Ishikawa (cell line): ENCODE data around the gene CLDN7.
A peak's percentile ranks its signal among the peaks of the same experiment; 100 is the strongest.

Experiments used
- CEBPB ChIP-seq: IDR thresholded peaks from 2 replicates; pipeline ENCODE4 v1.6.1; 2012
- CREB1 ChIP-seq: IDR thresholded peaks from 2 replicates; pipeline ENCODE4 v1.6.1; 2012; ENCODE audit warnings: low read depth
- EGR1 ChIP-seq: IDR thresholded peaks from 2 replicates; pipeline ENCODE4 v1.6.1; 2012
- EP300 ChIP-seq: IDR thresholded peaks from 2 replicates; pipeline ENCODE4 v1.6.1; 2012; ENCODE audit warnings: borderline replicate concordance
- FOXM1 ChIP-seq: IDR thresholded peaks from 2 replicates; pipeline ENCODE4 v1.6.1; 2012; ENCODE audit warnings: low read depth, borderline replicate concordance
- NFIC ChIP-seq: IDR thresholded peaks from 2 replicates; pipeline ENCODE4 v1.6.1; 2012
- RAD21 ChIP-seq: IDR thresholded peaks from 2 replicates; pipeline ENCODE4 v1.6.1; 2012; ENCODE audit warnings: low read depth
- TAF1 ChIP-seq: IDR thresholded peaks from 2 replicates; pipeline ENCODE4 v1.6.1; 2012; ENCODE audit warnings: low read depth, mild to moderate bottlenecking
- TCF12 ChIP-seq: IDR thresholded peaks from 2 replicates; pipeline ENCODE4 v1.6.1; 2012; ENCODE audit warnings: low read depth
- TEAD4 ChIP-seq: IDR thresholded peaks from 2 replicates; pipeline ENCODE4 v1.6.1; 2012
- YY1 ChIP-seq: IDR thresholded peaks from 2 replicates; pipeline ENCODE4 v1.6.1; 2012; ENCODE audit warnings: low read depth
- ZBTB7A ChIP-seq: IDR thresholded peaks from 2 replicates; pipeline ENCODE4 v1.6.1; 2012; ENCODE audit warnings: low read depth
- TF ChIP-seq, protein P1 (sequence below): IDR thresholded peaks from 2 replicates; pipeline ENCODE4 v1.6.1; 2012; ENCODE audit warnings: low read depth, mild to moderate bottlenecking
- TF ChIP-seq, protein P2 (sequence below): IDR thresholded peaks from 2 replicates; pipeline ENCODE4 v1.6.1; 2012
- TF ChIP-seq, protein P3 (sequence below): IDR thresholded peaks from 2 replicates; pipeline ENCODE4 v1.6.1; 2012

The CLDN7 gene

DNA sequence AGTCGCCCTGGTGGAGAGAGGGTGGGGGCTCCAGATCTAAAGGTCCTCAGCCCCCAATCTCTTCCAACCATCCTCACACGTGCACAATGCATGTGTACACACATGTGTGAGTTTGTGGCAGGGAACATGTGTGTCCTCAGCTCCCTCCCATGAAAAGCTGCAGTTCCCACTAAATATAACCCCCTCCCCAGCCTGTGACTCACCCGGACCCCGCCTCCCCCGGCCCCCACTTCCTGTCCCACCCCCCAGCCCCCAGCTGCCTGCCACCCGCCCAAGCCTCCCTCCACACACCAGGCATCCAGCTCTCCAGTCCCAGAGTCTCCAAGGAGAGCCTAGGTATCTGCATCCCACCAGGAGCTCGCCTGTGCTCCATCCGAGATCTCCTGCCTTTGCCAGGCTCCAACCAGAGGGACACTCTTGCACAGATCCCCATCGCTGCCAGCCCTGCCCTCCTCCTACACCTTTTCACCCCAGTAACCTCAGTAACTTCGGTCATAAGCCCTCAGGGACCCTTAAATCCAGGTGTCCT, 46.6 kb downstream of the CLDN7 start:
- TF ChIP-seq NFIC (no peak), EGR1 (no peak), RAD21 (no peak), CREB1 (no peak), ZBTB7A (no peak), EP300 (no peak), TEAD4 (no peak), CEBPB (no peak), FOXM1 (no peak), TCF12 (no peak), TAF1 (no peak), YY1 (no peak)
- TF ChIP-seq, protein P1, sequence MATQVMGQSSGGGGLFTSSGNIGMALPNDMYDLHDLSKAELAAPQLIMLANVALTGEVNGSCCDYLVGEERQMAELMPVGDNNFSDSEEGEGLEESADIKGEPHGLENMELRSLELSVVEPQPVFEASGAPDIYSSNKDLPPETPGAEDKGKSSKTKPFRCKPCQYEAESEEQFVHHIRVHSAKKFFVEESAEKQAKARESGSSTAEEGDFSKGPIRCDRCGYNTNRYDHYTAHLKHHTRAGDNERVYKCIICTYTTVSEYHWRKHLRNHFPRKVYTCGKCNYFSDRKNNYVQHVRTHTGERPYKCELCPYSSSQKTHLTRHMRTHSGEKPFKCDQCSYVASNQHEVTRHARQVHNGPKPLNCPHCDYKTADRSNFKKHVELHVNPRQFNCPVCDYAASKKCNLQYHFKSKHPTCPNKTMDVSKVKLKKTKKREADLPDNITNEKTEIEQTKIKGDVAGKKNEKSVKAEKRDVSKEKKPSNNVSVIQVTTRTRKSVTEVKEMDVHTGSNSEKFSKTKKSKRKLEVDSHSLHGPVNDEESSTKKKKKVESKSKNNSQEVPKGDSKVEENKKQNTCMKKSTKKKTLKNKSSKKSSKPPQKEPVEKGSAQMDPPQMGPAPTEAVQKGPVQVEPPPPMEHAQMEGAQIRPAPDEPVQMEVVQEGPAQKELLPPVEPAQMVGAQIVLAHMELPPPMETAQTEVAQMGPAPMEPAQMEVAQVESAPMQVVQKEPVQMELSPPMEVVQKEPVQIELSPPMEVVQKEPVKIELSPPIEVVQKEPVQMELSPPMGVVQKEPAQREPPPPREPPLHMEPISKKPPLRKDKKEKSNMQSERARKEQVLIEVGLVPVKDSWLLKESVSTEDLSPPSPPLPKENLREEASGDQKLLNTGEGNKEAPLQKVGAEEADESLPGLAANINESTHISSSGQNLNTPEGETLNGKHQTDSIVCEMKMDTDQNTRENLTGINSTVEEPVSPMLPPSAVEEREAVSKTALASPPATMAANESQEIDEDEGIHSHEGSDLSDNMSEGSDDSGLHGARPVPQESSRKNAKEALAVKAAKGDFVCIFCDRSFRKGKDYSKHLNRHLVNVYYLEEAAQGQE = no peak
- TF ChIP-seq, protein P2, sequence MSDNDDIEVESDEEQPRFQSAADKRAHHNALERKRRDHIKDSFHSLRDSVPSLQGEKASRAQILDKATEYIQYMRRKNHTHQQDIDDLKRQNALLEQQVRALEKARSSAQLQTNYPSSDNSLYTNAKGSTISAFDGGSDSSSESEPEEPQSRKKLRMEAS = no peak
- TF ChIP-seq, protein P3, sequence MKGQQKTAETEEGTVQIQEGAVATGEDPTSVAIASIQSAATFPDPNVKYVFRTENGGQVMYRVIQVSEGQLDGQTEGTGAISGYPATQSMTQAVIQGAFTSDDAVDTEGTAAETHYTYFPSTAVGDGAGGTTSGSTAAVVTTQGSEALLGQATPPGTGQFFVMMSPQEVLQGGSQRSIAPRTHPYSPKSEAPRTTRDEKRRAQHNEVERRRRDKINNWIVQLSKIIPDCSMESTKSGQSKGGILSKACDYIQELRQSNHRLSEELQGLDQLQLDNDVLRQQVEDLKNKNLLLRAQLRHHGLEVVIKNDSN = no peak

DNA sequence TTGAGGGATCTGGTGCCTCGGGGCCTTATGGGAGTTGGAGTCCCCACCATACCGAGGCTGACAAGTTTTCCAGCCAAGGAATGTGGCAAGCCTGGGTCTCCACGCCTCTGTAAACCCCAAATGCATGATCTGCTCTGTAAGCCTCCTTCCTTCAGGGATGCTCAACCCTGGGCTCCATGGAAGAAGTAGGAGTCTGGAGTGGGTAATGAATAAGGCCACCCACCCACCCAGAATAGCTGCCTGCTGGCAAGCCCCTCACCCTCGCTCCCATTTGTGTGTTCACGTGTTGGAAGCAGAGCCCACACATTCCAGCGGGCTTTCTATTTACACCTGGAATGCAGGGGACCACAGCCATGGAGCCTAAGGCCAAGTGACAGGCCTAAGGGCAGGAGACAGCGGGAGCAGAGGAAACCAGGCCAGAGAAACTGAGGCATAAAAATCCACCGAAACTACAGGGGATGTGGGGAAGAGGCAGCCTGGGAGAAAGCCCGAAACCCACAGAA, 47.1 kb downstream of the CLDN7 start:
- no peak for TF ChIP-seq YY1
- TF ChIP-seq, protein P3 = no peak
- TF ChIP-seq TEAD4 = peak; percentile 25; the same call in 1 of the 2 replicates
- TF ChIP-seq TCF12 = no peak
- TF ChIP-seq CEBPB = no peak

DNA sequence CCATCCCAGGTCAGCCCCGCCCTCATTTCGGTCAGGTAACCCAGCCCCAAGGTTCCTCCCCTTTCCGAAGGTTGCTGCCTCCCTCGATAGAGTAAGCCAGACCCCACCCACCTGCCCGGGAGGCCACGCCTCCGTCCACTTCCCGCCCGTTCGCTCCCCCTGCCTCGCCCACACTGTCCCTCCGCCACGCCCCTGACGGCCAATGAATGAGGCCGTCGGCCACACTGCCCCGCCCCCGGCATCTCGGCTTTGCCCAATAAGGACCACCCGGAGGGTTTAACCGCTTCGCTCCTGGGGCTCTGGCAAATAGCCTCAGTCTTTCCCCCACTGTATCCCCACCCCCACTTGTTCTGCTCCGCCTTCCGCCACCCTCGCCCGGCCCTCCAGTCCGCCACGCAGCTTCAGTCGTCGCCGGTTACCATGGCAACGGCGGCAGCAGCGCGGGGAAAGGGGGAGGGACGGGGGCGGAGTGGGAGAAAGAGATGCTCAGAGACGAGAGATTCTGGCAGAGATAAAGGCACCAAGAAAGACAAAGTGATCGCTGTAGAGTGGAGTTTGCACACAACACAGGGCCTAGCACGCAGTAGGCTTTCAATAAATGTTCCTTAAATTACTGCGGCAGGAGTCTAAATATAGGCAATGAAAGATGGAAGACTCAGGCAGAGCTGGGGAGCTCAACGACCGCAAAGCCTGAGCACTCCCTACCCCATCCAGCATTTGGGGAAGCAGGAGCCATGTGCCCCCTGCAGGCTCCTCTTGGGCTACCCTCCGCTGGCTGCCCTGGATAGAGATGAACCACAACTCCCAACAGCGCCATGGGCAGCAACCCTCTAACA, 47.8 kb downstream of the CLDN7 start:
- TF ChIP-seq CREB1 (peak; percentile 34; the same call in 1 of the 2 replicates), FOXM1 (no peak), TCF12 (0 out of 2 replicates have a peak, but pooled peaks have one; percentile 41), NFIC (peak; percentile 9; the same call in 1 of the 2 replicates), YY1 (no peak), TEAD4 (no peak), EP300 (no peak), ZBTB7A (no peak), CEBPB (no peak), TAF1 (no peak; the same call in 1 of the 2 replicates), RAD21 (no peak), EGR1 (peak; percentile 49; the same call in 1 of the 2 replicates)
- TF ChIP-seq, protein P1 = no peak
- TF ChIP-seq, protein P2 = peak; percentile 38; the same call in 1 of the 2 replicates
- TF ChIP-seq, protein P3 = no peak

DNA sequence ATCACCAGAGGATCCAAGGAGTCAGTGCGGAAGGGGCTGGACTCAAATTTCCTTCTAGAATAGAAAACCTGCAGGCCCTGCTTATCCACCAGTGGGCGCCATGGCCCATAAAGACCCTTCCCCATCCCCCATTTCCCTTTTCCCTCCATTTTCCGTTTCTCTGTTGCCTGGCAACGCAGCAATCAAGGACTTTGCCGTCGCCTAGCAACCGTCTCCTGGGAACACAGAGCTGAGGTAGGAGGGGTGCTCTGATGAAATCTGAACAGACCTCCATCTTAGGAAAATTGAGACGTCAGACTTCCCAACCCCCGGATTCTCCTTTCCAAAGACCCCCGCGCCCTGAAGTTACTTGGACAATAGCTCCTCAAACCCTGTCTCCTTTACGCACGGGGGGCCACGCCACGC, 48.4 kb downstream of the CLDN7 start:
- TF ChIP-seq FOXM1 = peak; percentile 70; the same call in 1 of the 2 replicates
- 0 out of 2 replicates have a peak, but pooled peaks have one; percentile 34 for TF ChIP-seq CEBPB
- no peak for TF ChIP-seq TEAD4
- TF ChIP-seq EGR1 = no peak

DNA sequence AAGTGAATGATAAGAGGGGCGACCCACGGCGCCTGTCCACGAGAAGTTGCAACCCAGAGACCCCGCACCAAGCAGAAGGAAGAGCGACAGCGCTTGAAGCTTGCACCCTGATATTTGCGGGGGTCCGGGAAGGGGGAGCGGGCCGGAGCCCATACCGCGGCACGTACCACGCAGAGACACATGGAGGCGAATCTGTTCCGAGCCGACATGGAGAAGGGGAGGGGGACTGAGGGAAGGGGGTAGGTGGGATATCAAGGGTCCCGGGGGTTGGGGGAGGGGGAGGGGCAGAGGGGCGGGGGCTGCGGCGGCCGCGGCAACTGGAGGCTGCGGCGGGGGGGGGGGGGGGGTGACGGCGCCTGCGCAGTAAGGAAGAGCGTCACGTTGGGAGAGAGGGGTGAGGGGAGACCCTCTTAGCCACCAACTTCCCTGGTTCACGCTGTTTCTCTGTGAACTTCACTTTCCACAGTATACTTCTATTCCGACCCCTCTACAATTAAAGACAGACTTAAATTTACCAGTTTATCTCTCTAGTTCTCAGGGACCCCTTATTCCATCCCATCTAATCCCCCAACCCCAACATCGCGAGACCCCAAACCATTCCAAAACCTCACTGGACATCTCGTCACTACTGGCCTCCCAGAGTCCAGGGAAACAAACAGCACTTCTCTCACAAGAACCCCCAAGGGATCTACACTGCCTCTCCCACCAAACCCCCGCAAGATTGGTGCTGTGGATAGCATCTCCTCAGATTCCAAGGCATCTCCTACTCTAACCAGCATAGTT, 50.6 kb downstream of the CLDN7 start:
- TF ChIP-seq ZBTB7A (no peak), TCF12 (no peak), YY1 (no peak), EGR1 (no peak), CREB1 (no peak), NFIC (no peak), RAD21 (no peak), TAF1 (no peak), FOXM1 (no peak), CEBPB (no peak), TEAD4 (no peak), EP300 (no peak)
- TF ChIP-seq, protein P2 = no peak
- TF ChIP-seq, protein P3 = no peak
- TF ChIP-seq, protein P1 = no peak
